SK-N-SH (cell line): ENCODE measurements around the gene ZNF516. TPM values are rescaled to one million over a fixed set of nuclear protein-coding genes. Genes with fewer than 3 reads are reported as not detected.

Experiments
- CTCF ChIA-PET: fragments of 300-600, 350-600 bp; formaldehyde crosslinking; extraction: SDS; loops from one replicate; lab custom pipeline; 2021; lab: Yijun Ruan, JAX
- POLR2A ChIA-PET: fragments of 350-600 bp; sonication (Branson Sonifier 250); formaldehyde crosslinking; extraction: SDS; loops from one replicate; lab custom pipeline; 2020; ENCODE audit warnings: antibody characterized with exemption, inconsistent platforms; lab: Yijun Ruan, JAX
- DNase-seq: peaks from one replicate; pipeline ENCODE4 v3.0.0; 2012
- H2AFZ ChIP-seq: fragments of 200-600 bp; sonication (generic); 2 replicates; pipeline ENCODE4 v1.8.1; 2016; ENCODE audit warnings: antibody characterized with exemption, mild to moderate bottlenecking, low read depth
- H3F3A ChIP-seq: fragments of 200-600 bp; sonication (generic); replicated peaks from 2 replicates; pipeline ENCODE3; 2016; ENCODE audit warnings: antibody characterized with exemption, mild to moderate bottlenecking; ENCODE audit not compliant: insufficient read depth
- H3K27ac ChIP-seq, 2 experiments: fragments of 200-500 bp in 1 of 2; fragments of 200-600 bp in 1 of 2; sonication (Bioruptor generic) in 1 of 2; sonication (generic), shearing (Covaris generic) in 1 of 2; 2 replicates each; pipeline versions ENCODE4 v1.5.1 to v1.6.1; 2014 to 2016; ENCODE audit warnings: low read depth in 2 of 2, inconsistent platforms in 1 of 2, low read length in 1 of 2, mild to moderate bottlenecking in 1 of 2, mixed read lengths in 1 of 2
- H3K27me3 ChIP-seq: fragments of 200-600 bp; sonication (generic), shearing (Covaris generic); 2 replicates; pipeline ENCODE4 v1.6.1; 2016; ENCODE audit warnings: mixed run types; ENCODE audit not compliant: insufficient read depth
- H3K36me3 ChIP-seq, 2 experiments: fragments of 200-500 bp in 1 of 2; fragments of 200-600 bp in 1 of 2; sonication (Bioruptor generic) in 1 of 2; sonication (generic) in 1 of 2; replicated peaks in 1 of 2; 2 replicates each; pipeline versions ENCODE3 to v1.5.1; 2014 to 2016; ENCODE audit warnings: low read length in 1 of 2, mild to moderate bottlenecking in 1 of 2; ENCODE audit not compliant: insufficient read depth in 2 of 2, control insufficient read depth in 1 of 2
- H3K4me1 ChIP-seq, 2 experiments: fragments of 200-500 bp in 1 of 2; fragments of 200-600 bp in 1 of 2; sonication (Bioruptor generic) in 1 of 2; sonication (generic), shearing (Covaris generic) in 1 of 2; 2 replicates each; pipeline versions ENCODE4 v1.5.1 to v1.6.1; 2014 to 2016; ENCODE audit warnings: low read depth in 1 of 2, low read length in 1 of 2, mixed run types in 1 of 2; ENCODE audit not compliant: insufficient read depth in 2 of 2, control insufficient read depth in 1 of 2
- H3K4me2 ChIP-seq: fragments of 200-600 bp; sonication (generic), shearing (Covaris generic); 2 replicates; pipeline ENCODE4 v1.6.1; 2017; ENCODE audit warnings: mixed run types
- H3K4me3 ChIP-seq, 2 experiments: fragments of 200-500 bp in 1 of 2; fragments of 200-600 bp in 1 of 2; sonication (Bioruptor generic) in 1 of 2; sonication (generic), shearing (Covaris generic) in 1 of 2; 2 replicates each; pipeline versions ENCODE4 v1.5.1 to v1.8.1; 2014 to 2016; ENCODE audit warnings: low read depth in 2 of 2, inconsistent platforms in 1 of 2, low read length in 1 of 2, mild to moderate bottlenecking in 1 of 2, mixed read lengths in 1 of 2, moderate library complexity in 1 of 2
- H3K79me2 ChIP-seq: fragments of 200-600 bp; sonication (generic); 2 replicates; pipeline ENCODE4 v1.8.1; 2017; ENCODE audit warnings: mild to moderate bottlenecking; ENCODE audit not compliant: insufficient read depth
- H3K9ac ChIP-seq: fragments of 200-600 bp; sonication (generic); 2 replicates; pipeline ENCODE4 v1.6.1; 2017; ENCODE audit warnings: mixed run types
- H3K9me2 ChIP-seq: fragments of 200-600 bp; sonication (generic); 2 replicates; pipeline ENCODE4 v1.6.1; 2017; ENCODE audit warnings: mixed run types
- H3K9me3 ChIP-seq: fragments of 200-600 bp; sonication (generic); 2 replicates; pipeline ENCODE4 v1.6.1; 2017; ENCODE audit warnings: mixed run types, mild to moderate bottlenecking, moderate library complexity
- H4K20me1 ChIP-seq: fragments of 200-600 bp; sonication (generic); 2 replicates; pipeline ENCODE4 v1.6.1; 2017; ENCODE audit warnings: mild to moderate bottlenecking, mixed run types; ENCODE audit not compliant: insufficient read depth
- ELF1 ChIP-seq: IDR thresholded peaks from 2 replicates; pipeline ENCODE4 v1.4.0; 2012
- MXI1 ChIP-seq: IDR thresholded peaks from 2 replicates; pipeline ENCODE4 v1.6.1; 2012; ENCODE audit warnings: mild to moderate bottlenecking, low read depth, low read length, improper control_type of control experiment
- SMC3 ChIP-seq: IDR thresholded peaks from 2 replicates; pipeline ENCODE4 v1.6.1; 2012; ENCODE audit warnings: low read depth, low read length, improper control_type of control experiment
- TCF12 ChIP-seq: IDR thresholded peaks from 2 replicates; pipeline ENCODE4 v1.4.0; 2012
- YY1 ChIP-seq: IDR thresholded peaks from 2 replicates; pipeline ENCODE4 v1.4.0; 2012; ENCODE audit warnings: low read depth, mild to moderate bottlenecking
- WGBS: methylation state at CpG from one replicate; pipeline ENCODE4 v1.1.6; 2017; ENCODE audit warnings: low lambda C conversion rate; 5-methylcytosine and 5-hydroxymethylcytosine counted together
- polyA plus RNA-seq, 3 experiments: library from polyadenylated mRNA; depleted of rRNA; stranded (reverse); fragments of >200 nt; gene quantifications; 2 replicates each; pipeline ENCODE4 v1.2.3, GENCODE V29; 2012
- TF ChIP-seq, protein P1 (sequence below): IDR thresholded peaks from 2 replicates; pipeline ENCODE4 v1.6.1; 2012; ENCODE audit warnings: mild to moderate bottlenecking, low read depth, low read length, moderate library complexity
- TF ChIP-seq, protein P2 (sequence below): IDR thresholded peaks from 2 replicates; pipeline ENCODE4; 2012
- TF ChIP-seq, protein P3 (sequence below): IDR thresholded peaks from 2 replicates; pipeline ENCODE4 v1.4.0; 2012; ENCODE audit warnings: low read depth, borderline replicate concordance
- TF ChIP-seq, protein P4 (sequence below): IDR thresholded peaks from 2 replicates; pipeline ENCODE4 v1.4.0; 2012; ENCODE audit warnings: low read depth, borderline replicate concordance

ZNF516 gene
- polyA plus RNA-seq, 1 of the 3 experiments (the other 2 are of a cell fraction), result 4.4 TPM

DNA sequence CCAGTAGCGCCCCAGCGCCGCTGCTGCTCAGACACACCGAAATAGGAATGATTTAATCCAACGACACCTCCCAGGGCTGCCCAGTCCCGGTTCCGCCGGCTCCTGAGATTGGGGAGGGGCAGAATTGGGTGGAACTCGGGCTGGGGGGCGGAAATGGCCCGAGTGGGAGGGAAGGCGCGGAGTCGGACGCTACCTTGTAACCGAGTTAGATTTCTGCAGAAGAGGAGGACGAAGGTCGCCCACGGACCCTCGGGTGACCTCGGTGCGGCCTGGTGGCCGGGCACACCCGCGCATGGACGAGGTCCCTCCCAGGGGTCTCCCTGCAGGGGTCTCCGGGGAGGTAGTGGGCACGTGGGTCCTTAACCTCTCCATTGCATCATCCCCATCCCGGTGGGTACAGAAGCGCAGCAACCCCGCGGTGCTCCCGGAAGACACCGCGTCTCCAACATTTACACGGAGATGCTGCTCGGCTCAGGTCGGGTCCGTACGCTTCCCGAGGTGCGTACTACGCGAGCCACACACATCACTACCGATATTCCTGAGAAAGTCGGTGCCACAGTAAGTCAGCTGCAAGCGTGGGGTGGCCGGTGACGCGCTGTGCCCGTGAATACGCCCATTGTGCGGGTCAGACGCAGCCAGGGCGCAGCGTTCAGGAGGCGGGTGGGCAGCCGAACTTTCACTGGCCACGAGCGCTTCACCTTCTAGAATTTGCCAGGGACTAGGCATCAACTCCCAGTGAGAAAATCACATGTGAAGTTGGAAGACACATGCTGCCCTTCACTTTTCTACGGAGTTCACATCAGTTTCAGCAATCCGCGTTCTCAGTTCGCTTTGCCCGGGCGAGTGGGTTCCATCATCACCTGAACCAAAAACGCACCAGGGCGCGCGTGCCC lies 3.0 kb downstream of the ZNF516 start:
- WGBS, result 1% methylated on average over 27 of the region's 70 CpGs
- H3K36me3 ChIP-seq, result no peaks in the 10 kb centered on the region
- H3F3A ChIP-seq, result peaks cover 12% of the 10 kb centered on the region
- CTCF ChIA-PET, result no interaction called here
- H3K9me2 ChIP-seq, result no peaks in the 10 kb centered on the region
- H3K9ac ChIP-seq, result peak overlapping the region; percentile 53; the same call in 1 of the 2 replicates
- TF ChIP-seq MXI1 (peak; percentile 24; the same call in 1 of the 2 replicates), SMC3 (no peak), ELF1 (no peak)
- TF ChIP-seq, protein P1, sequence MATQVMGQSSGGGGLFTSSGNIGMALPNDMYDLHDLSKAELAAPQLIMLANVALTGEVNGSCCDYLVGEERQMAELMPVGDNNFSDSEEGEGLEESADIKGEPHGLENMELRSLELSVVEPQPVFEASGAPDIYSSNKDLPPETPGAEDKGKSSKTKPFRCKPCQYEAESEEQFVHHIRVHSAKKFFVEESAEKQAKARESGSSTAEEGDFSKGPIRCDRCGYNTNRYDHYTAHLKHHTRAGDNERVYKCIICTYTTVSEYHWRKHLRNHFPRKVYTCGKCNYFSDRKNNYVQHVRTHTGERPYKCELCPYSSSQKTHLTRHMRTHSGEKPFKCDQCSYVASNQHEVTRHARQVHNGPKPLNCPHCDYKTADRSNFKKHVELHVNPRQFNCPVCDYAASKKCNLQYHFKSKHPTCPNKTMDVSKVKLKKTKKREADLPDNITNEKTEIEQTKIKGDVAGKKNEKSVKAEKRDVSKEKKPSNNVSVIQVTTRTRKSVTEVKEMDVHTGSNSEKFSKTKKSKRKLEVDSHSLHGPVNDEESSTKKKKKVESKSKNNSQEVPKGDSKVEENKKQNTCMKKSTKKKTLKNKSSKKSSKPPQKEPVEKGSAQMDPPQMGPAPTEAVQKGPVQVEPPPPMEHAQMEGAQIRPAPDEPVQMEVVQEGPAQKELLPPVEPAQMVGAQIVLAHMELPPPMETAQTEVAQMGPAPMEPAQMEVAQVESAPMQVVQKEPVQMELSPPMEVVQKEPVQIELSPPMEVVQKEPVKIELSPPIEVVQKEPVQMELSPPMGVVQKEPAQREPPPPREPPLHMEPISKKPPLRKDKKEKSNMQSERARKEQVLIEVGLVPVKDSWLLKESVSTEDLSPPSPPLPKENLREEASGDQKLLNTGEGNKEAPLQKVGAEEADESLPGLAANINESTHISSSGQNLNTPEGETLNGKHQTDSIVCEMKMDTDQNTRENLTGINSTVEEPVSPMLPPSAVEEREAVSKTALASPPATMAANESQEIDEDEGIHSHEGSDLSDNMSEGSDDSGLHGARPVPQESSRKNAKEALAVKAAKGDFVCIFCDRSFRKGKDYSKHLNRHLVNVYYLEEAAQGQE, result no peak
- TF ChIP-seq, protein P2, sequence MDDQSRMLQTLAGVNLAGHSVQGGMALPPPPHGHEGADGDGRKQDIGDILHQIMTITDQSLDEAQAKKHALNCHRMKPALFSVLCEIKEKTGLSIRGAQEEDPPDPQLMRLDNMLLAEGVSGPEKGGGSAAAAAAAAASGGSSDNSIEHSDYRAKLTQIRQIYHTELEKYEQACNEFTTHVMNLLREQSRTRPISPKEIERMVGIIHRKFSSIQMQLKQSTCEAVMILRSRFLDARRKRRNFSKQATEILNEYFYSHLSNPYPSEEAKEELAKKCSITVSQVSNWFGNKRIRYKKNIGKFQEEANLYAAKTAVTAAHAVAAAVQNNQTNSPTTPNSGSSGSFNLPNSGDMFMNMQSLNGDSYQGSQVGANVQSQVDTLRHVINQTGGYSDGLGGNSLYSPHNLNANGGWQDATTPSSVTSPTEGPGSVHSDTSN, result no peak
- TF ChIP-seq, all 33 proteins: peak for 1
- Histone ChIP-seq H3K4me2 (peak overlapping the region; percentile 98), H4K20me1 (peaks cover 6% of the 10 kb centered on the region; the same call in 1 of the 2 replicates), H3K9me3 (no peaks in the 10 kb centered on the region), H3K27ac (peak overlapping the region; percentile 70 to 72), H3K27me3 (no peaks in the 10 kb centered on the region; the same call in 1 of the 2 replicates), H3K4me1 (peaks cover 12 to 23% of the 10 kb centered on the region in 2 experiments; a peak in 3 of 4 replicates), H3K4me3 (peak overlapping the region; percentile 62 to 81), H2AFZ (peak overlapping the region; percentile 61), H3K79me2 (peaks cover 20% of the 10 kb centered on the region)
- POLR2A ChIA-PET, result no interaction called here
- peak; percentile 51 for DNase-seq

DNA sequence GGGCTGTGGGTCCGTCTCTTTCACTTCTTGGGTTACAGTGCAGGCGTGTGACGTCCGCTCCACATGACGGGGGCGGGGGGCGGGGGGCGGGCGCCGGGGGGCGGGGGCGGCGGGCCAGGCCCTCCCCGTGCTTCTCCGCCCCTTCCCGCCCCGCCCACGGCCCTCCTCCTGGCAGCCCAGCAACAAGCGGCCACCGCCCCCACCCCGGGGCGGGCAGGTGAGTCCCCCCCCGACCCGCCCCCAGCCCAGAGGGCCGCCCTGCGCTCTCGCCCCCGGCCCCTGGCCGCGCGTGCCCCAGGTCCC lies 3.6 kb downstream of the ZNF516 start:
- TF ChIP-seq TCF12 (no peak), YY1 (no peak)
- TF ChIP-seq, protein P3, sequence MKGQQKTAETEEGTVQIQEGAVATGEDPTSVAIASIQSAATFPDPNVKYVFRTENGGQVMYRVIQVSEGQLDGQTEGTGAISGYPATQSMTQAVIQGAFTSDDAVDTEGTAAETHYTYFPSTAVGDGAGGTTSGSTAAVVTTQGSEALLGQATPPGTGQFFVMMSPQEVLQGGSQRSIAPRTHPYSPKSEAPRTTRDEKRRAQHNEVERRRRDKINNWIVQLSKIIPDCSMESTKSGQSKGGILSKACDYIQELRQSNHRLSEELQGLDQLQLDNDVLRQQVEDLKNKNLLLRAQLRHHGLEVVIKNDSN, result peak; percentile 47; the same call in 1 of the 2 replicates
- TF ChIP-seq, protein P4, sequence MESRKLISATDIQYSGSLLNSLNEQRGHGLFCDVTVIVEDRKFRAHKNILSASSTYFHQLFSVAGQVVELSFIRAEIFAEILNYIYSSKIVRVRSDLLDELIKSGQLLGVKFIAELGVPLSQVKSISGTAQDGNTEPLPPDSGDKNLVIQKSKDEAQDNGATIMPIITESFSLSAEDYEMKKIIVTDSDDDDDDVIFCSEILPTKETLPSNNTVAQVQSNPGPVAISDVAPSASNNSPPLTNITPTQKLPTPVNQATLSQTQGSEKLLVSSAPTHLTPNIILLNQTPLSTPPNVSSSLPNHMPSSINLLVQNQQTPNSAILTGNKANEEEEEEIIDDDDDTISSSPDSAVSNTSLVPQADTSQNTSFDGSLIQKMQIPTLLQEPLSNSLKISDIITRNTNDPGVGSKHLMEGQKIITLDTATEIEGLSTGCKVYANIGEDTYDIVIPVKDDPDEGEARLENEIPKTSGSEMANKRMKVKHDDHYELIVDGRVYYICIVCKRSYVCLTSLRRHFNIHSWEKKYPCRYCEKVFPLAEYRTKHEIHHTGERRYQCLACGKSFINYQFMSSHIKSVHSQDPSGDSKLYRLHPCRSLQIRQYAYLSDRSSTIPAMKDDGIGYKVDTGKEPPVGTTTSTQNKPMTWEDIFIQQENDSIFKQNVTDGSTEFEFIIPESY, result no peak
- DNase-seq, result peak; percentile 81
- Histone ChIP-seq H2AFZ (no peak overlapping the region), H4K20me1 (peaks cover 6% of the 10 kb centered on the region; the same call in 1 of the 2 replicates), H3K79me2 (peaks cover 25% of the 10 kb centered on the region), H3F3A (peaks cover 10% of the 10 kb centered on the region), H3K36me3 (no peaks in the 10 kb centered on the region), H3K4me3 (peak overlapping the region; percentile 62 to 81), H3K9me3 (no peaks in the 10 kb centered on the region), H3K4me2 (peak overlapping the region; percentile 98; the same call in 1 of the 2 replicates), H3K4me1 (peaks cover 15 to 26% of the 10 kb centered on the region in 2 experiments; a peak in 3 of 4 replicates), H3K9me2 (no peaks in the 10 kb centered on the region), H3K27ac (peak overlapping the region in 1 of 2 experiments; percentile 72; a peak in 1 of 4 replicates), H3K9ac (peak overlapping the region; percentile 53; the same call in 1 of the 2 replicates), H3K27me3 (no peaks in the 10 kb centered on the region; the same call in 1 of the 2 replicates)
- POLR2A ChIA-PET, result no interaction called here
- 10% methylated on average over 2 of the region's 31 CpGs for WGBS
- CTCF ChIA-PET, result no interaction called here
